Natural killer cell treated with Interleukin-12 subunit alpha and Interleukin-12 subunit beta and Interleukin-15 and Interleukin-18, amount 100 ng/mL, for 72 hours (primary cell): ENCODE measurements around the gene PGPEP1. TPM values are rescaled to one million over a fixed set of nuclear protein-coding genes. Genes with fewer than 3 reads are reported as not detected.
"Not testable (repeated sequence)": the region's sequence is repeated elsewhere in the genome, so short reads cannot be mapped to it uniquely, and the experiment has no call there.

Experiments used
- ATAC-seq, 2 donors: fragments of 150-1000 bp; cut with Tn5 transposase in 1 of 2; sonication (Bioruptor Pico), chemical (Tn5 transposase) in 1 of 2; 2 replicates each; pipeline ENCODE4 v1.10.0; 2021
- DNase-seq: peaks from one replicate; pipeline ENCODE4 v3.0.0; 2022; ENCODE audit warnings: low spot score
- H3K27ac Mint-ChIP-seq, 2 donors: 1 replicate in 1 of 2; 2 replicates in 1 of 2; pipeline ENCODE4 v1.8.0; 2022; ENCODE audit warnings: mixed read lengths in 2 of 2, mild to moderate bottlenecking in 1 of 2, moderate library complexity in 1 of 2
- H3K27me3 Mint-ChIP-seq, 2 donors: 1 replicate in 1 of 2; 2 replicates in 1 of 2; pipeline ENCODE4 v1.8.0; 2022; ENCODE audit warnings: mixed read lengths in 2 of 2
- H3K36me3 Mint-ChIP-seq: one replicate; pipeline ENCODE4 v1.8.0; 2022; ENCODE audit warnings: mixed read lengths
- H3K4me1 Mint-ChIP-seq, 2 donors: 1 replicate in 1 of 2; 2 replicates in 1 of 2; pipeline ENCODE4 v1.8.0; 2022; ENCODE audit warnings: low read depth in 2 of 2, mixed read lengths in 2 of 2, mild to moderate bottlenecking in 1 of 2
- H3K4me3 Mint-ChIP-seq: one replicate; pipeline ENCODE4 v1.8.0; 2022; ENCODE audit warnings: mixed read lengths
- H3K9me3 Mint-ChIP-seq: 2 replicates; pipeline ENCODE4 v1.8.0; 2022; ENCODE audit warnings: mixed read lengths
- total RNA-seq, 2 donors: library from RNA; stranded (reverse); gene quantifications; one replicate each; pipeline ENCODE4 v1.2.3, GENCODE V29; 2022

PGPEP1 gene
- total RNA-seq, 2 donors from 2014 or later: 42.1 to 50.7 TPM

DNA sequence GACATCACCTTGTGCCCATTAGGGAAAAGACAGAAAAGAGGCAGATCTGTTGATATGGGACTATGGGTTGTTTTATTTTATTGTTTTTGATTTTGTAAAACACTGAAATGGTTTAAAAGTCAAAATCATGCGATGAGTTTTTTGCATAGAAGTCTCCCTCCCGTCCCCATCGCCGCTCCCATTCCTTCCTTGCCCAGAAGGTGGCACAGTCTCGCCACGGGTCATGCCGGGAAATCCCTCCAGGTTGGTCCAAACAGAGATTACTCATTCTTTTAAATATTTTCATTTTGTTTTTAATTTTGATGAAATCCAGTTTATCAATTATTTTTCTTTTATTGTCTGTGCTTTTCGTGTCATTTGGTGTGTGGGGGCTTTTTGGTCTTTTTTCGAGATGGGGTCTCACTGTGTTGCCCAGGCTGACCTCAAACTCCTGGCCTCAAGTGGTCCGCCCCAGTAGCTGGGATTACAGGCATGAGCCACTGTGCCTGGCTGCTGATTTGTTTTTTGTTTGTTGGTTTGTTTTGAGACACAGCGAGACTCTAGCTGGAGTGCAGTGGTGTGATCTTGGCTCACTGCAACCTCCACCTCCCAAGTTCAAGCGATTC lies 9.2 kb downstream of the PGPEP1 start:
- ATAC-seq: peak in 1 of 2 donors; percentile 65
- no peak for DNase-seq
- no peaks in the 10 kb centered on the region for H3K36me3 Mint-ChIP-seq
- no peaks in the 10 kb centered on the region for H3K9me3 Mint-ChIP-seq
- no peak overlapping the region for H3K27ac Mint-ChIP-seq
- H3K27me3 Mint-ChIP-seq: no peaks in the 10 kb centered on the region
- no peak overlapping the region for H3K4me3 Mint-ChIP-seq
- peaks cover 8 to 23% of the 10 kb centered on the region in 2 donors for H3K4me1 Mint-ChIP-seq

DNA sequence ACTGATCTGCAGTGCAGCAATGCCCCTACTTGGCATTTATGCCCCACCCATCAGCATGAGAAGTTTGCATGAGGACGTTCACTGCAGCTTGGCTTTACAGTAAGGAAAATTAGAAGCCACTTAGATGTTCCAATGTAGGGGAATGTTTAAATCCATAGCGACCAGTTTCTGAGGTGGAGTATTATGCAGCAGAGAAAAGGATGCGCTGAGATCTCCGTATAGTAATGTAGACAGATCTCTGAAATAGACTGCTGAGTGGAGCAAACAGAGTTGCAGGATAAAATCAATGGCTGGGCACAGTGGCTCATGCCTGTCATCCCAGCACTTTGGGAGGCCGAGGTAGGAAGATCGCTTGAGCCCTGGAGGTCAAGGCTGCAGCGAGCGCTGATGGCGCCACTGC lies 10.1 kb downstream of the PGPEP1 start:
- Mint-ChIP-seq H3K9me3 (no peaks in the 10 kb centered on the region), H3K4me1 (peaks cover 8 to 23% of the 10 kb centered on the region in 2 donors), H3K36me3 (no peaks in the 10 kb centered on the region), H3K4me3 (no peak overlapping the region), H3K27ac (no peak overlapping the region), H3K27me3 (no peaks in the 10 kb centered on the region)
- no peak for DNase-seq
- ATAC-seq: no peak

DNA sequence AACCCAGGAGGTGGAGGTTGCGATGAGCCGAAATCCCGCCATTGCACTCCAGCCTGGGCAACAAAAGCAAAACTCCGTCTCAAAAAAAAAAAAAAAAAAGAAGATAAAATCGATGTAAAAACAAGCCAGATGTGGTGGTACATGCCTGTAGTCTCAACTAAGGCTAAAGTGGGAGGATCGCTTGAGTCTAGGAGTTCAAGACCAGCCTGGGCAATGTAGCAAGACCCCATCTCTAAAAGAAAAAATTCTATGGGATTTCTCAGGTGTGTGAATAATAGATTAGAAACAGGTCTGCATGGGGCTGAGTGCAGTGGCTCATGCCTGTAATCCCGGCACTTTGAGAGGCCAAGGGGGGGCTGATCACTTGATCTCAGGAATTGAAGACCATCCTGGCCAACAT lies 11.1 kb downstream of the PGPEP1 start:
- Mint-ChIP-seq H3K36me3 (no peaks in the 10 kb centered on the region), H3K4me1 (peaks cover 1 to 16% of the 10 kb centered on the region in 2 donors), H3K9me3 (no peaks in the 10 kb centered on the region), H3K27me3 (no peaks in the 10 kb centered on the region), H3K27ac (no peak overlapping the region), H3K4me3 (no peak overlapping the region)
- ATAC-seq (no peak), DNase-seq (no peak)

DNA sequence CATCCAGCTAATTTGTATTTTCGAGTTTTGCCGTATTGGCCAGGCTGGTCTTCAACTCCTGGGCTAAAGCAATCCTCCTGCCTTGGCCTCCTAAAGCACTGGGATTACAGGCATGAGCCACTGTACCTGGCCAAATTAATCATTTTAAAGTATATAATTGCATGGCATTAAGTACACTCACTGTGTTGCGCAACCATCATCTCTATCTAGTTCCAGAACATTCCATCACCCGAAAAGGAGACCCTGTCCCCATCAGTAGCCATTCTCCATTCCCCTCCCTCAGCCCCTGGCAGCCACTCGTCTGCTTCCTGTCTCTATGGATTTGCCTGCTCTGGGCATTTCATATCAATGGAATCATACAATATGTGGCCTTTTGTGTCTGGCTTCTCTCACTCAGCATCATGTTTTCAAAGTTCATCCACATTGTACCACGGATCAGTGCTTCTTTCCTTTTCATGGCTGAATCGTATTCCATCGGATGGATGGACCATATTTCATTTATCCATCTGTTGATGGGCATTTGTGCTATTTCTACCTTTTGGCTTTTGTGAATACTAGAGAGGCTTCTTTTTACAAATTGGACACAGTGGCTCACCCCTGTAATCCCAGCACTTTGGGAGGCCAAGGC lies 13.1 kb downstream of the PGPEP1 start:
- H3K4me3 Mint-ChIP-seq: no peak overlapping the region
- no peaks in the 10 kb centered on the region for H3K9me3 Mint-ChIP-seq
- H3K36me3 Mint-ChIP-seq: no peaks in the 10 kb centered on the region
- DNase-seq (no peak), ATAC-seq (no peak)
- no peaks in the 10 kb centered on the region for H3K27me3 Mint-ChIP-seq
- peak overlapping the region in 1 of 2 donors; percentile 53 for H3K27ac Mint-ChIP-seq
- peaks cover 0 to 8% of the 10 kb centered on the region in 2 donors for H3K4me1 Mint-ChIP-seq

DNA sequence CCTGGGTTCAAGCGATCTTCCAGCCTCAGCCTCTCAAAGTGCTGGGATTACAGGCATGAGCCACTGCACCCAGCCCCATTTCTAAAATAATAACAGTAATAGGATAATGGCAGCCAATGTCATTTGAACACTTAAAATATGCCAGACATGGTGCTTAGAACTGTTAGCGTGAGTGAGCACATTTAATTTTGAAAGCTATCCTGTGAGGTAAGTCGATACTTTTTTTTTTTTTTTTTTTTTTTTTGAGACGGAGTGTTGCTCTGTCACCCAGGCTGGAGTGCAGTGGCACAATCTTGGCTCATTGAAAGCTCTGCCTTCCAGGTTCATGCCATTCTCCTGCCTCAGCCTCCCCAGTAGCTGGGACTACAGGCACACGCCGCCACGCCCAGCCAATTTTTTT lies 14.3 kb downstream of the PGPEP1 start:
- not testable (repeated sequence) for H3K27ac Mint-ChIP-seq, H3K4me3 Mint-ChIP-seq, H3K27me3 Mint-ChIP-seq, H3K9me3 Mint-ChIP-seq, H3K36me3 Mint-ChIP-seq, DNase-seq, ATAC-seq, H3K4me1 Mint-ChIP-seq

DNA sequence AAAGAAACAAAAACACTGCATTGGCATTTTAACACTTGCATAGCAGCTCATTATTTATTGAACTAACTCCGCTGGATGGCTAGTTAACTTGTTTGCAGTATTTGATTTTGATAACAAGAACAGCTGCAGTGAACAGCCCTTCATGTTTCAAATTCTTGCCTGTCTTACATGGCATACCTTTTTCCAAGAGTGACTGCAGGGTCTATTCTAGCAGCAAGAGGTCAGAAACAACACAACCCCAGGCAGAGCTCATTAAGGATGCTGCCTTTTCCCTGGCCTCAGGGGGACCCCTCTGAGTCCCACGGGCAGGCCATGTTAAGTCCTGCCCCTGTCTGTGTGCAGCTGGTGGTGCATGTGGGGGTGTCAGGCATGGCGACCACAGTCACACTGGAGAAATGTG lies 16.6 kb downstream of the PGPEP1 start:
- Mint-ChIP-seq H3K9me3 (no peaks in the 10 kb centered on the region), H3K27me3 (no peaks in the 10 kb centered on the region), H3K27ac (no peak overlapping the region), H3K4me1 (peaks cover 0 to 8% of the 10 kb centered on the region in 2 donors), H3K36me3 (peaks cover 6% of the 10 kb centered on the region), H3K4me3 (no peak overlapping the region)
- ATAC-seq (no peak), DNase-seq (no peak)

DNA sequence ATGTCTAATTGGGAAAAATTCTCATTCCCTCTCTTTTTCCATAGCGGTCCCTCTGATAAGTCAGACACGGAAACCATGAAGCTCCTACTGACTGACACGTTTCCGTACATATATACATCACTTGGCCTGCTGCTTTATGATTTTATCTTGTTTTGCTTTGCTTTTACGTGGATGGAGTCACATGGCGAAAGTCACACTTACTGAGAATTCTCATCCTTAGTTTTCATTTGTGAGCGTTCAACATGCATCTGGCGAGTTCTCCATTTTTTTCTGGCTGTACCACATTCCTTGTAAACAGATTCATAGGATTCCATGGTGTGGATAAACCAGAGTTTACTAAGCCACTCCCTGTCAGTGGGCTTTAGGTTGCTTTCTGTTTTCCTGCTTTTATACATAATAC lies 21.2 kb downstream of the PGPEP1 start:
- H3K27me3 Mint-ChIP-seq: no peaks in the 10 kb centered on the region
- H3K36me3 Mint-ChIP-seq: peaks cover 6% of the 10 kb centered on the region
- no peak for DNase-seq
- peaks cover 0 to 15% of the 10 kb centered on the region in 2 donors for H3K4me1 Mint-ChIP-seq
- no peak overlapping the region for H3K4me3 Mint-ChIP-seq
- H3K27ac Mint-ChIP-seq: no peak overlapping the region
- H3K9me3 Mint-ChIP-seq: no peaks in the 10 kb centered on the region
- no peak for ATAC-seq

DNA sequence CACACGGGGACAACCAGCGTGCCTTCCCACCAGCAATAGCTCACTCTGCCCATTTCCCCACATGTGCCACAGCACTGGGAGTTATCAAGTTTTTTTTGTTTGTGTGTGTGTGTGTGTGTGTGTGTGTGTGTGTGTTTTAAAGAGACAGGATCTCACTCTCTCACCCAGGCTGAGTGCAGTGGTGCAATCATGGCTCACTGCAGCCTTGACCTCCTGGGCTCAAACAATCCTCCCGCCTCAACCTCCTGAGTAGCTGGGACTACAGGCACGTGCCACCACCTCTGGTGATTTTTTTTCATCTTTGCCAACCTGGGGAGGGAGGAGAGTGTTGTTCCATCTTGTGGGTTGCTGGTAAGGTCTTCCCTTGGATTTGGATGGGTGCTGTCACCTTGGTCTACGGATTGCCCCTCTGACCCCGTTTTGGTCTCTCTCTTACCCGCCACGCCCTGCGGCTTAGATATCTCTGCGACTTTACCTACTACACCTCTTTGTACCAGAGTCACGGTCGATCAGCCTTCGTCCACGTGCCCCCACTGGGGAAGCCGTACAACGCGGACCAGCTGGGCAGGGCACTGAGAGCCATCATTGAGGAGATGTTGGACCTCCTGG lies 22.6 kb downstream of the PGPEP1 start:
- peak overlapping the region in 1 of 2 donors; percentile 54 for H3K27ac Mint-ChIP-seq
- H3K36me3 Mint-ChIP-seq: peaks cover 6% of the 10 kb centered on the region
- no peak overlapping the region for H3K4me3 Mint-ChIP-seq
- no peaks in the 10 kb centered on the region for H3K27me3 Mint-ChIP-seq
- no peak for DNase-seq
- ATAC-seq: no peak
- H3K9me3 Mint-ChIP-seq: no peaks in the 10 kb centered on the region
- H3K4me1 Mint-ChIP-seq: peaks cover 0 to 19% of the 10 kb centered on the region in 2 donors

DNA sequence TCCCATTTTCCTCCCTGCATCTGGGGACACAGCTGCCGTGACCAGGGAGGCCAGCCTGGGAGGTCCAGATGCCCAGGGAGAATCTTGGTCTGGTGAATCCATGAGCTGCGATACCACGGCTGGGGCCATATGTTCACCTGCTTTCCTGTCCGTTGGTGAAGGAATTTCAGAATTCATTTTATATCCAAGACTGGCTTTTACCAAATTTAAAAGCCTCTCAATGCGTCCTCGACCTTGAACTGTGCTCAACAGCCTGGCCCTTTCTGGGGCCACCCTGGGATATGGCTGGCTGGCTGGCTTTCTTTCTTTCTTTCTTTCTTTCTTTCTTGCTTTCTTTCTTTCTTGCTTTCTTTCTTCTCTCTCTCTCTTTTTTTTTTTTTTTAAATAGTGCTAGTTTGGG lies 23.4 kb downstream of the PGPEP1 start:
- H3K36me3 Mint-ChIP-seq: peaks cover 6% of the 10 kb centered on the region
- ATAC-seq (no peak), DNase-seq (no peak)
- H3K4me1 Mint-ChIP-seq: peaks cover 0 to 19% of the 10 kb centered on the region in 2 donors
- H3K27ac Mint-ChIP-seq: peak overlapping the region in 1 of 2 donors; percentile 54
- H3K27me3 Mint-ChIP-seq: no peaks in the 10 kb centered on the region
- no peaks in the 10 kb centered on the region for H3K9me3 Mint-ChIP-seq
- no peak overlapping the region for H3K4me3 Mint-ChIP-seq

DNA sequence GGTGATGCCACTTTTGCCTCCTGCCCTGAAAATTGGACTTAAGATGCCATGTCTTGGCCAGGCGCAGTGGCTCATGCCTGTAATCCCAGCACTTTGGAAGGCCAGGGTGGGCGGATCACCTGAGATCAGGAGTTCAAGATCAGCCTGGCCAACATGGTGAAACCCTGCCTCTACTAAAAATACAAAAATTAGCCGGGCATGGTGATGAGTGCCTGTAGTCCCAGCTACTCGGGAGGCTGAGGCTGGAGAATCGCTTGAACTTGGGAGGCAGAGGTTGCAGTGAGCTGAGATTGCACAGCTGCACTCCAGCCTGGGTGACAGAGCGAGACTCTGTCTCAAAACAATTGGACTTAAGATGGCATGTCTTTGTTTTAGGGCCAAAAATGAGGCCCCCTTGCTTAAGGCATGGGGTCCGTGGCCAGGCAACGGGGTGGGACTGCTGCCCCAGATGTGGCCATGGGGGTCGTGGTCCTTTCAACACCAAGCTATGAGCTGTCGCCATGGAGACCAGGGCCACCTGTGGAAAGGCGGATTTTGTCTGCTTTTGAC lies 24.0 kb downstream of the PGPEP1 start:
- Mint-ChIP-seq H3K4me1 (peaks cover 0 to 19% of the 10 kb centered on the region in 2 donors), H3K27ac (peak overlapping the region in 1 of 2 donors; percentile 83)
- not testable (repeated sequence) for H3K36me3 Mint-ChIP-seq, H3K9me3 Mint-ChIP-seq, DNase-seq, ATAC-seq, H3K4me3 Mint-ChIP-seq, H3K27me3 Mint-ChIP-seq

DNA sequence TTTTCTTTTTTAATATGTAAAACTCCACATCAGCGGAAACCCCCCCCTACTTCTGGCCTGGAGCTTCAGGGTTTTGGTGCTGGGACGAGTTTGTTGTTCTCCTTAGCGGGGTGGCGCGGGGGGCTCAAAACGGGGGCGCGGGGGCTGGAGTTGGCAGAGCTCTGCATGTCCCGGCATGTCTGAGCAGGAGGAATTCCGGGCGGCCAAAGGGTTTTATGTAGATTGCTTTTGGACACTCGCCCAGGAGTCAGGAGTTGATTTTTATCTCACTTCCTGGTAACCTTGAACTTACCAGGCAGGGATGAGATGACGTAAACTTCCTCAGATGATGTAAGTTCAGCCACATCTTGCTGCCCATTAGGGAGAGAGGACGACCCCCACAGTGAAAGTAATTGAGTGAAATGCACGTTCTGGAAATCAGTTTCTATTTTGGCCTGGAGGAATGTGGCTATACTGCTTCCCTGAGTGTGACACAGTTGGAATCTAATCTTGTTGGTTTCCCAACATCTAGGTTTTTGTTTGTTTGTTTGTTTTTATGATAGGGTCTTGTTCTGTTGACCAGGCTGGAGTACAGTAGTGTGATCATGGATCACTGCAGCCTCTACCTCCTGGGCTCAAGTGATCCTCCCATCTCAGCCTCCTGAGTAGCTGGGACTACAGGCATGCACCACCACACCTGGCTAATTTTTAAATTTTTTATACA lies 24.6 kb downstream of the PGPEP1 start:
- H3K27me3 Mint-ChIP-seq: no peaks in the 10 kb centered on the region
- H3K9me3 Mint-ChIP-seq: no peaks in the 10 kb centered on the region
- peaks cover 0 to 19% of the 10 kb centered on the region in 2 donors for H3K4me1 Mint-ChIP-seq
- peak overlapping the region; percentile 12 to 83 for H3K27ac Mint-ChIP-seq
- ATAC-seq: peak in 1 of 2 donors; percentile 52
- DNase-seq: no peak
- no peaks in the 10 kb centered on the region for H3K36me3 Mint-ChIP-seq
- no peak overlapping the region for H3K4me3 Mint-ChIP-seq

DNA sequence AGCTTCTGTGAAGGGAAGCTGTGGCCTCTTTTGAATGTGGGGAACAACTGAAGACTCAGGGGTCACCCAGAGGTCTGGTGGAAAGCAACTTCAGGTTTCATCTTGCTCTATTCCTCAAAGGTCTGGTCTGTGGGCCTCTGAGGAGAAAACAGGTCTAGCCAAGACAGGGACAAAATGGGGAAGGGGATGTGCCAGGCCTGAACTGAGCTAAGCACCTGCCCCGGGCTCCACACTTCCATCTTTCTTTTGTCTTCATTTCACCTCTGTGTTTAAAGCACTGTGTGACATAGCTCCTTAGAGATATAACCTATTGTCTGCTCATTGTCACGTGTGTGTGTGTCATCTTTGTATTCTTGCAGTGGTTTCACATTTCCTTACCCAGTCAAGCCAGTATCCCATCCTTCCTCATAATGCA lies 25.6 kb downstream of the PGPEP1 start:
- peaks cover 0 to 19% of the 10 kb centered on the region in 2 donors for H3K4me1 Mint-ChIP-seq
- no peaks in the 10 kb centered on the region for H3K36me3 Mint-ChIP-seq

DNA sequence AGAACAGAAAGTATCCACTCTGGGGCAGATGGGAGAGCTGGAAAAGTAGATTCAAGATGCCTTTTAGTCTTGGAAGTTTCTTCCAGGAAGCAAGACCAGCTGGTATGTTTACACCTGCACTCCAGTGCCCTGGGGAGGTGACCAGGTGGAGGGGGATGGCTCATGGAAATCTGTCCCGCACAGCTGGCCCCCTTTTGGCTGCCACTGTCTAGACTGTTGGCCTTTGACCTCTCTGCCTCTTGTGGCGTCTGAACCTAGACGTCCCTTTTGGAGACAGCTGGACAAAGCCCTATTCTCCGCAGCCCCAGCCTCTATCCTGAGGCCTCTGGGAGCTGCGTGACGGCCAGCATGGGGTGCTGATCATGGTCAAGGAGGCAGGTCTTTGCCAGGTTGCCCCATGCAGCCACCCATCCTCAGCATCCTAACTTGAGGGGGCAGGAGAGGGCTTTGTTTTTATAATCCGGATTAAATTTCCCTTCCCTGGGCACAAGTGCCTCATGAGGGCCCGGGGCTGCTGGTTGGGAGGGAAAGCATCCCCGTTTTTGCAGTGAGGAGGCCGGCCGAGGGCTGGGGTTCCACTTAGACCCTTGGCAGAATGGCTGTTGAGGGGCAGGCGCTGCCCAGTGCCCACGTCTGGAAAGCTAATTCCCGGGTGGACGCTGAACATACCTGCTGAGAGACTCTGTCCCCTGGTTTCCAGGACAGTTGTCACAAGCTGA lies 28.3 kb downstream of the PGPEP1 start:
- peaks cover 4 to 18% of the 10 kb centered on the region in 2 donors for H3K4me1 Mint-ChIP-seq
- no peak overlapping the region for H3K27ac Mint-ChIP-seq
- no peaks in the 10 kb centered on the region for H3K36me3 Mint-ChIP-seq

More for the DNA sequence above, 25.6 kb downstream of the PGPEP1 start:
- ATAC-seq: no peak
- DNase-seq: no peak
- peak overlapping the region in 1 of 2 donors; percentile 64 for H3K27ac Mint-ChIP-seq
- H3K4me3 Mint-ChIP-seq: no peak overlapping the region
- no peaks in the 10 kb centered on the region for H3K27me3 Mint-ChIP-seq
- no peaks in the 10 kb centered on the region for H3K9me3 Mint-ChIP-seq

More for the DNA sequence above, 28.3 kb downstream of the PGPEP1 start:
- ATAC-seq (no peak), DNase-seq (no peak)
- Mint-ChIP-seq H3K9me3 (no peaks in the 10 kb centered on the region), H3K27me3 (no peaks in the 10 kb centered on the region), H3K4me3 (no peak overlapping the region)
